Measurements from ENCODE around the gene CACNG4.

The CACNG4 gene

GRCh38 chr17:66943484-66943883, 21.0 kb upstream of the CACNG4 start:
- in situ Hi-C loops (cut with MboI; ENCODE audit: low sequenced_read_pairs) = no loop called here

- in situ Hi-C loops (cut with MboI; ENCODE audit: low sequenced_read_pairs) = no loop called here
These were observed 20.0 kb upstream of the CACNG4 start for GRCh38 chr17:66944351-66945146.

GRCh38 chr17:66945147-66945835, 19.2 kb upstream of the CACNG4 start:
- in situ Hi-C loops (cut with MboI; ENCODE audit: low sequenced_read_pairs) = no loop called here

GRCh38 chr17:66946251-66946650, 18.3 kb upstream of the CACNG4 start:
- in situ Hi-C loops (cut with MboI; ENCODE audit: low sequenced_read_pairs) = no loop called here

- in situ Hi-C loops (cut with MboI; ENCODE audit: low sequenced_read_pairs) = no loop called here
These were observed 17.2 kb upstream of the CACNG4 start for GRCh38 chr17:66947311-66947710.

- in situ Hi-C loops (cut with MboI; ENCODE audit: low sequenced_read_pairs) = no loop called here
These were observed 16.3 kb upstream of the CACNG4 start for GRCh38 chr17:66948061-66948750.

- in situ Hi-C loops (cut with MboI; ENCODE audit: low sequenced_read_pairs) = no loop called here
These were observed 15.0 kb upstream of the CACNG4 start for GRCh38 chr17:66949501-66949900.

GRCh38 chr17:66950325-66950724, 14.2 kb upstream of the CACNG4 start:
- in situ Hi-C loops (cut with MboI; ENCODE audit: low sequenced_read_pairs) = no loop called here

GRCh38 chr17:66950886-66951604, 13.5 kb upstream of the CACNG4 start:
- in situ Hi-C loops (cut with MboI; ENCODE audit: low sequenced_read_pairs) = no loop called here

- in situ Hi-C loops (cut with MboI; ENCODE audit: low sequenced_read_pairs) = no loop called here
These were observed 12.9 kb upstream of the CACNG4 start for GRCh38 chr17:66951605-66951953.

GRCh38 chr17:66952031-66952524, 12.4 kb upstream of the CACNG4 start:
- in situ Hi-C loops (cut with MboI; ENCODE audit: low sequenced_read_pairs) = no loop called here

GRCh38 chr17:66952681-66953629, 11.6 kb upstream of the CACNG4 start:
- in situ Hi-C loops (cut with MboI; ENCODE audit: low sequenced_read_pairs) = no loop called here

- in situ Hi-C loops (cut with MboI; ENCODE audit: low sequenced_read_pairs) = no loop called here
These were observed 10.9 kb upstream of the CACNG4 start for GRCh38 chr17:66953630-66954020.

- in situ Hi-C loops (cut with MboI; ENCODE audit: low sequenced_read_pairs) = no loop called here
These were observed 9.9 kb upstream of the CACNG4 start for GRCh38 chr17:66954632-66955031.

GRCh38 chr17:66955821-66956220, 8.7 kb upstream of the CACNG4 start:
- in situ Hi-C loops (cut with MboI; ENCODE audit: low sequenced_read_pairs) = no loop called here

GRCh38 chr17:66956941-66957340, 7.6 kb upstream of the CACNG4 start:
- in situ Hi-C loops (cut with MboI; ENCODE audit: low sequenced_read_pairs) = no loop called here

- in situ Hi-C loops (cut with MboI; ENCODE audit: low sequenced_read_pairs) = no loop called here
These were observed 7.2 kb upstream of the CACNG4 start for GRCh38 chr17:66957343-66957742.

- in situ Hi-C loops (cut with MboI; ENCODE audit: low sequenced_read_pairs) = no loop called here
These were observed 6.4 kb upstream of the CACNG4 start for GRCh38 chr17:66957951-66958579.

GRCh38 chr17:66959641-66960375, 4.7 kb upstream of the CACNG4 start:
- in situ Hi-C loops (cut with MboI; ENCODE audit: low sequenced_read_pairs) = no loop called here

Measured in HL-60/S4 treated with retinoic acid at 250 ng/mL for 4 days and 3 days (cell line).